ENCODE data around the gene PTPN23. TPM values are rescaled to one million over a fixed set of nuclear protein-coding genes. Genes with fewer than 3 reads are reported as not detected.

The PTPN23 gene
- total and polyA plus RNA-seq, 2 of the 13 experiments (the other 11 are each of a cell fraction or from before 2014, with no cell fraction given) = 2.3 to 3.7 TPM

DNA sequence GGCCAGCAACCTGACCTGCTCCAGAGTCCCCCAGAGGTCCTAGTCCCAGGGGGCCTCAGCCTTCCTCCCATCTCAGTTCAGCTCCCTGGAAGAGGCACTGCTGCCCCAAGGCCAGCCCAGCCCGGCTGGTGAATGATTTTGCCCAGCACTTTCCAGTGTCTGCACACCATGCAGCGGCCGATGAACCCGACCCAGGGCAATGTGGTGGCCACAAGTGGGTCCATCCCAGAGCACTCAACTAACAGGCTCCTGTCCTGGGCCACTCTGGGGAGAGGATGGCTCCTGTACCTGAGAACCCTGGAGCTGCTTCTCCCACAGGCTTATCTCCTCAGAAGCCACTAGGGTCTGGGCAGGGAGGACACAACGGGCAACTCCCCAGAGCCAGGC is 39.2 kb downstream of the PTPN23 start (continued):
- TF ChIP-seq ZNF556 (CRISPR knock-in tag; IDR thresholded peaks at IDR 0.05; ENCODE audit: borderline replicate concordance) = no peak
- TF ChIP-seq SMAD3 (CRISPR knock-in tag; IDR thresholded peaks at IDR 0.05) = no peak
- TF ChIP-seq TCF7L2 (IDR thresholded peaks at IDR 0.05; ENCODE audit: low read depth, low read length) = no peak
- TF ChIP-seq GTF2F1 (IDR thresholded peaks at IDR 0.05; ENCODE audit: low read length) = no peak

DNA sequence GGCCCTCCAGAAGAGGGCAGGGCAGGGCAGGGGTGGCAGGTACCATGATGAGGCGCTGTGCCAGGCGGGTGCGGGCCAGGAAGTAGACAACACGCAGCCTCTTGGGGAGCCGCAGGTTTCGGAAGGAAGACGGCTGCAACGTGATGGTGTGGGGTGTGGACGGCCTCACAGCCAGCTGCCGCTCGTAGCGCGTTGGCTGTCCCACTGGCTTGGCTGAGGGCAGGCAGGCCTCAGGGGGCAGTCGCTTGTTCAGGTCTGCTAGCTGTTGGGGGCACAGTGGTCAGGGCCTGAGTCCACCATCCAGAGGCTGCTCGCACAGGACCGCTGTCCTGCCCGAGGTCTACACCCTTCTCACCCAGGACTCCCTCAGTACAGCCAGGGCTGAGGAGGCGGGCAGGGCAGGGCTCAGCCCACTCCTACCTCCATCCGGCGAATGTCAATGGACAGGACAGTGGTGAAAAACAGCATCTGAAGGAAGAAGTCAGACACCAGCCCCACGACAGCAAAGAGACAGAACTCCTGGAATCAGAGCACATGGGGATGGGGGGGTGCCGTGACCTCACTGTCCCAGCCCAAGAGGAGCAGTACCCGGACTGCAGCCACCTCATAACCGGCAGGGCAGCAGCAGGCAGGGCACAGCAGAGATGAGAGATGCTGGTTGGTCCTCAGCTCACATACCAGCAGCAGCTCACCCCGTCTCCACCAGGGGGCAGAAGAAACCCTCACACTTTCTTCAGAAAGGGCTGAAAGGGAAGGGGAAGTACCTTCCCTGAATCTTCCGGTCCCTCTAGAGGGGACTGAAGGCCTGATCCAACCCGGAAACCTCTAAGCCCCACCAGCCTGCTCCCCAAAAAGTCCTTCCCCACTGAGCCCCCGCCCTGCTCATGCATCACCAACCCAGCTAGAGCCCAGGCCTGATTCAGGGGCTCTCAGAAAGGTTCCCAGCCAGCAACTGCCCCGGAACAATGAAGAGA is 40.0 kb downstream of the PTPN23 start:
- intact Hi-C loops (cut with micrococcal nuclease; ENCODE audit: unreplicated experiment) = loop anchor here (1.0 to 2.0 kb wide), 3 partner anchors 55 to 368 kb away; partner anchors contain the start of genes ELP6 and SCAP
- BruUV-seq (replicated peaks) = no TSS peak
- H3K4me2 ChIP-seq (ENCODE audit: low read depth, low read length) = peak overlapping the region; percentile 33; the same call in 1 of the 2 replicates
- no peaks in the 10 kb centered on the region for H3K27me3 ChIP-seq (ENCODE audit: control insufficient read depth in 1 of 2, insufficient read depth in 2 of 2, low read length in 2 of 2)
- H3K36me3 ChIP-seq (replicated peaks in 1 of 2; ENCODE audit: control insufficient read depth in 1 of 2, insufficient read depth in 2 of 2, low read length in 2 of 2) = peaks cover 20 to 32% of the 10 kb centered on the region in 2 experiments
- in situ Hi-C loops (cut with HindIII; ENCODE audit: extremely low pct_ligation_motif_present, low pct_unique_long_range_greater_than_20kb) = loop anchor here (5.0 to 10.0 kb wide), 3 partner anchors 57 to 364 kb away; partner anchors contain the start of genes ELP6, SCAP and SMARCC1
- no peak overlapping the region for H3K9ac ChIP-seq (ENCODE audit: insufficient read depth, low read depth, low read length)
- no peaks in the 10 kb centered on the region for H3K9me3 ChIP-seq (ENCODE audit: low read length)
- peaks cover 48% of the 10 kb centered on the region for H3K4me1 ChIP-seq (ENCODE audit: insufficient read depth, low read length)
- peaks cover 5% of the 10 kb centered on the region for H3K79me2 ChIP-seq (ENCODE audit: insufficient read depth, low read length)
- ATAC-seq = peak; percentile 57
- ChIA-PET CTCF (ENCODE audit: low intra/inter-chr PET ratio, low total read pairs) (interaction anchor here (1.2 to 4.1 kb wide), 4 partner anchors 55 to 368 kb away, joined by 3 to 36 read pairs (median 10); partner anchors contain the start of genes ELP6 and SCAP), POLR2A (interaction anchor here (0.8 to 1.9 kb wide), 3 partner anchors 23 to 54 kb away, joined by 3 to 17 read pairs (median 7); partner anchors contain the start of genes PTPN23 and SCAP)
- 80% methylated on average over 18 of the region's 29 CpGs for WGBS (ENCODE audit: low lambda C conversion rate)
- peak; percentile 80 for DNase-seq (ENCODE audit: low spot score)
- H4K20me1 ChIP-seq (ENCODE audit: insufficient read depth, low read length) = peaks cover 6% of the 10 kb centered on the region; the same call in 1 of the 2 replicates
- H2AFZ ChIP-seq (ENCODE audit: low read length) = no peak overlapping the region
- no peak overlapping the region for H3K4me3 ChIP-seq (replicated peaks in 1 of 3; ENCODE audit: insufficient read depth in 1 of 3, low read depth in 2 of 3, low read length in 3 of 3)
- peak overlapping the region; percentile 34 for H3K27ac ChIP-seq (ENCODE audit: extremely low read length, insufficient read depth, low read length)
- FAIRE-seq = peak; percentile 96
- TF ChIP-seq, protein P1, sequence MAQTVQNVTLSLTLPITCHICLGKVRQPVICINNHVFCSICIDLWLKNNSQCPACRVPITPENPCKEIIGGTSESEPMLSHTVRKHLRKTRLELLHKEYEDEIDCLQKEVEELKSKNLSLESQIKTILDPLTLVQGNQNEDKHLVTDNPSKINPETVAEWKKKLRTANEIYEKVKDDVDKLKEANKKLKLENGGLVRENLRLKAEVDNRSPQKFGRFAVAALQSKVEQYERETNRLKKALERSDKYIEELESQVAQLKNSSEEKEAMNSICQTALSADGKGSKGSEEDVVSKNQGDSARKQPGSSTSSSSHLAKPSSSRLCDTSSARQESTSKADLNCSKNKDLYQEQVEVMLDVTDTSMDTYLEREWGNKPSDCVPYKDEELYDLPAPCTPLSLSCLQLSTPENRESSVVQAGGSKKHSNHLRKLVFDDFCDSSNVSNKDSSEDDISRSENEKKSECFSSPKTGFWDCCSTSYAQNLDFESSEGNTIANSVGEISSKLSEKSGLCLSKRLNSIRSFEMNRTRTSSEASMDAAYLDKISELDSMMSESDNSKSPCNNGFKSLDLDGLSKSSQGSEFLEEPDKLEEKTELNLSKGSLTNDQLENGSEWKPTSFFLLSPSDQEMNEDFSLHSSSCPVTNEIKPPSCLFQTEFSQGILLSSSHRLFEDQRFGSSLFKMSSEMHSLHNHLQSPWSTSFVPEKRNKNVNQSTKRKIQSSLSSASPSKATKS (CRISPR knock-in tag; IDR thresholded peaks at IDR 0.05) = no peak
- TF ChIP-seq YY1 (IDR thresholded peaks at IDR 0.05; ENCODE audit: insufficient read depth, insufficient replicate concordance, low read depth, low read length) (no peak), ZNF451 (CRISPR knock-in tag; IDR thresholded peaks at IDR 0.05) (no peak), RXRB (CRISPR knock-in tag; IDR thresholded peaks at IDR 0.05; ENCODE audit: borderline replicate concordance) (peak; percentile 48; the same call in 1 of the 2 replicates), ZEB1 (IDR thresholded peaks at IDR 0.05; ENCODE audit: insufficient replicate concordance, low read depth) (no peak), TEAD3 (CRISPR knock-in tag; optimal IDR thresholded peaks at IDR 0.05; ENCODE audit: borderline replicate concordance) (peak; percentile 99), ZNF879 (CRISPR knock-in tag; IDR thresholded peaks at IDR 0.05) (no peak), FOXO1 (CRISPR knock-in tag; IDR thresholded peaks at IDR 0.05) (no peak), ZBTB42 (CRISPR knock-in tag; IDR thresholded peaks at IDR 0.05) (no peak), GFI1 (CRISPR knock-in tag; IDR thresholded peaks at IDR 0.05; ENCODE audit: borderline replicate concordance) (0 out of 2 replicates have a peak, but pooled peaks have one; percentile 35), CBFB (CRISPR knock-in tag; IDR thresholded peaks at IDR 0.05) (no peak), STAT5B (CRISPR knock-in tag; IDR thresholded peaks at IDR 0.05) (no peak), NRL (CRISPR knock-in tag; IDR thresholded peaks at IDR 0.05; ENCODE audit: borderline replicate concordance) (peak; percentile 52; the same call in 1 of the 2 replicates), HNRNPUL1 (IDR thresholded peaks at IDR 0.05; ENCODE audit: low read depth, low read length) (no peak)
- TF ChIP-seq, protein P2, sequence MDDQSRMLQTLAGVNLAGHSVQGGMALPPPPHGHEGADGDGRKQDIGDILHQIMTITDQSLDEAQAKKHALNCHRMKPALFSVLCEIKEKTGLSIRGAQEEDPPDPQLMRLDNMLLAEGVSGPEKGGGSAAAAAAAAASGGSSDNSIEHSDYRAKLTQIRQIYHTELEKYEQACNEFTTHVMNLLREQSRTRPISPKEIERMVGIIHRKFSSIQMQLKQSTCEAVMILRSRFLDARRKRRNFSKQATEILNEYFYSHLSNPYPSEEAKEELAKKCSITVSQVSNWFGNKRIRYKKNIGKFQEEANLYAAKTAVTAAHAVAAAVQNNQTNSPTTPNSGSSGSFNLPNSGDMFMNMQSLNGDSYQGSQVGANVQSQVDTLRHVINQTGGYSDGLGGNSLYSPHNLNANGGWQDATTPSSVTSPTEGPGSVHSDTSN (CRISPR knock-in tag; IDR thresholded peaks at IDR 0.05; ENCODE audit: borderline replicate concordance) = no peak

Data from HepG2 (cell line).